ENCODE results near the gene PARD6G.

The PARD6G gene

GRCh38 chr18:80210312-80211083, 36.8 kb downstream of the PARD6G start:
- no peak for DNase-seq

- no peak for DNase-seq
Measured at GRCh38 chr18:80208620-80209019, 38.7 kb downstream of the PARD6G start.

GRCh38 chr18:80205294-80205693, 42.0 kb downstream of the PARD6G start:
- DNase-seq: no peak

- DNase-seq: no peak
Measured at GRCh38 chr18:80204142-80204541, 43.2 kb downstream of the PARD6G start.

GRCh38 chr18:80203249-80203648, 44.1 kb downstream of the PARD6G start:
- DNase-seq: no peak

- DNase-seq: no peak
Measured at GRCh38 chr18:80202264-80202998, 44.9 kb downstream of the PARD6G start.

- no peak for DNase-seq
Measured at GRCh38 chr18:80201739-80202138, 45.6 kb downstream of the PARD6G start.

- no peak for DNase-seq
Measured at GRCh38 chr18:80200932-80201672, 46.2 kb downstream of the PARD6G start.

- no peak for DNase-seq
Measured at GRCh38 chr18:80200171-80200931, 47.0 kb downstream of the PARD6G start.

GRCh38 chr18:80198994-80199748, 48.1 kb downstream of the PARD6G start:
- no peak for DNase-seq

GRCh38 chr18:80198391-80198790, 48.9 kb downstream of the PARD6G start:
- no peak for DNase-seq

- no peak for DNase-seq
Measured at GRCh38 chr18:80197528-80197927, 49.8 kb downstream of the PARD6G start.

- DNase-seq: no peak
Measured at GRCh38 chr18:80196528-80197320, 50.6 kb downstream of the PARD6G start.

GRCh38 chr18:80194874-80195570, 52.3 kb downstream of the PARD6G start:
- no peak for DNase-seq

GRCh38 chr18:80193701-80194100, 53.6 kb downstream of the PARD6G start:
- no peak for DNase-seq

GRCh38 chr18:80192653-80193385, 54.5 kb downstream of the PARD6G start:
- no peak for DNase-seq

- DNase-seq: no peak
Measured at GRCh38 chr18:80191907-80192652, 55.2 kb downstream of the PARD6G start.

GRCh38 chr18:80191264-80191663, 56.0 kb downstream of the PARD6G start:
- no peak for DNase-seq

GRCh38 chr18:80190311-80190710, 57.0 kb downstream of the PARD6G start:
- DNase-seq: no peak
